HEK293 (cell line): ENCODE results near the gene PCK1.

Source experiments
- CTCF ChIA-PET: fragments of 350-600 bp; formaldehyde crosslinking; extraction: SDS; loops from one replicate; lab custom pipeline; 2021; ENCODE audit warnings: antibody characterized with exemption; lab: Yijun Ruan, JAX
- POLR2A ChIA-PET: fragments of 300-600 bp; formaldehyde crosslinking; extraction: SDS; loops from one replicate; lab custom pipeline; 2020; ENCODE audit warnings: antibody characterized with exemption, inconsistent platforms; lab: Yijun Ruan, JAX
- H3K27ac ChIP-seq: fragments of 200-500 bp; sonication (Bioruptor generic); 2 replicates; pipeline ENCODE4 v1.5.1; 2014; ENCODE audit warnings: low read depth, low read length, control low read depth, inconsistent platforms; ENCODE audit errors: extremely low read depth
- H3K36me3 ChIP-seq, 2 experiments: fragments of 200-500 bp in 1 of 2; sonication (Bioruptor generic) in 1 of 2; 1 replicate in 1 of 2; 2 replicates in 1 of 2; pipeline ENCODE4 v1.5.1; 2014 to 2017; ENCODE audit warnings: inconsistent platforms in 2 of 2, low read length in 2 of 2; ENCODE audit not compliant: control insufficient read depth in 2 of 2, insufficient read depth in 1 of 2
- H3K4me1 ChIP-seq: fragments of 200-500 bp; sonication (Bioruptor generic); 2 replicates; pipeline ENCODE4 v1.5.1; 2014; ENCODE audit warnings: mild to moderate bottlenecking, low read length, inconsistent platforms; ENCODE audit not compliant: control insufficient read depth, insufficient read depth
- H3K4me3 ChIP-seq: 2 replicates; pipeline ENCODE4 v1.5.1; 2011; ENCODE audit warnings: low read depth, mild to moderate bottlenecking, control low read depth, low read length, moderate library complexity
- H3K9me3 ChIP-seq: fragments of 200-500 bp; sonication (Bioruptor generic); 2 replicates; pipeline ENCODE4 v1.5.1; 2014; ENCODE audit warnings: low read depth, low read length, inconsistent platforms; ENCODE audit not compliant: control insufficient read depth, insufficient read depth
- KLF16 ChIP-seq: fragments of 450-650 bp; formaldehyde crosslinking; IDR thresholded peaks from 2 replicates; pipeline ENCODE4 v1.5.1; 2017; ENCODE audit warnings: missing biosample characterization, missing genetic modification characterization
- OSR2 ChIP-seq: fragments of 450-650 bp; formaldehyde crosslinking; IDR thresholded peaks from 2 replicates; pipeline ENCODE4 v1.5.1; 2016; ENCODE audit warnings: missing biosample characterization, missing genetic modification characterization
- SCRT2 ChIP-seq: fragments of 450-650 bp; formaldehyde crosslinking; IDR thresholded peaks from 2 replicates; pipeline ENCODE4 v1.5.1; 2016; ENCODE audit warnings: missing biosample characterization, missing genetic modification characterization
- TRIM28 ChIP-seq: IDR thresholded peaks from 2 replicates; pipeline ENCODE4 v1.6.1; 2011; ENCODE audit warnings: low read length, control low read depth, borderline replicate concordance
- YY2 ChIP-seq: fragments of 450-650 bp; formaldehyde crosslinking; IDR thresholded peaks from 2 replicates; pipeline ENCODE4 v1.5.1; 2016; ENCODE audit warnings: missing biosample characterization, missing genetic modification characterization
- ZBTB17 ChIP-seq: fragments of 450-650 bp; formaldehyde crosslinking; IDR thresholded peaks from 2 replicates; pipeline ENCODE4 v1.5.1; 2016; ENCODE audit warnings: missing biosample characterization, missing genetic modification characterization
- ZBTB20 ChIP-seq: fragments of 450-650 bp; formaldehyde crosslinking; IDR thresholded peaks from 2 replicates; pipeline ENCODE4 v1.5.1; 2016; ENCODE audit warnings: missing biosample characterization, missing genetic modification characterization
- ZBTB7A ChIP-seq: fragments of 450-650 bp; formaldehyde crosslinking; IDR thresholded peaks from 2 replicates; pipeline ENCODE4 v1.5.1; 2016; ENCODE audit warnings: low read depth, missing biosample characterization, missing genetic modification characterization
- ZNF169 ChIP-seq: fragments of 450-650 bp; formaldehyde crosslinking; IDR thresholded peaks from 2 replicates; pipeline ENCODE4 v1.5.1; 2016; ENCODE audit warnings: missing biosample characterization, missing genetic modification characterization
- ZNF24 ChIP-seq: fragments of 450-650 bp; formaldehyde crosslinking; IDR thresholded peaks from 2 replicates; pipeline ENCODE4 v1.5.1; 2016; ENCODE audit warnings: missing biosample characterization, missing genetic modification characterization
- ZNF311 ChIP-seq: fragments of 450-650 bp; formaldehyde crosslinking; IDR thresholded peaks from 2 replicates; pipeline ENCODE4 v1.5.1; 2017; ENCODE audit warnings: missing biosample characterization, missing genetic modification characterization, borderline replicate concordance
- ZNF404 ChIP-seq: fragments of 450-650 bp; formaldehyde crosslinking; IDR thresholded peaks from 2 replicates; pipeline ENCODE4 v1.5.1; 2017; ENCODE audit warnings: missing biosample characterization, missing genetic modification characterization
- ZNF416 ChIP-seq: fragments of 450-650 bp; formaldehyde crosslinking; IDR thresholded peaks from 2 replicates; pipeline ENCODE4 v1.5.1; 2016; ENCODE audit warnings: missing biosample characterization, missing genetic modification characterization
- ZNF48 ChIP-seq: fragments of 450-650 bp; formaldehyde crosslinking; IDR thresholded peaks from 2 replicates; pipeline ENCODE4 v1.5.1; 2016; ENCODE audit warnings: missing biosample characterization, missing genetic modification characterization
- ZNF529 ChIP-seq: fragments of 450-650 bp; formaldehyde crosslinking; IDR thresholded peaks from 2 replicates; pipeline ENCODE4 v1.5.1; 2017; ENCODE audit warnings: missing genetic modification characterization, missing biosample characterization; ENCODE audit not compliant: insufficient replicate concordance
- ZNF555 ChIP-seq: fragments of 450-650 bp; formaldehyde crosslinking; conservative IDR thresholded peaks from 2 replicates; pipeline ENCODE4 v1.5.1; 2017; ENCODE audit warnings: missing biosample characterization, mild to moderate bottlenecking, missing genetic modification characterization, inconsistent platforms
- ZNF561 ChIP-seq: fragments of 450-650 bp; IDR thresholded peaks from 2 replicates; pipeline ENCODE4 v1.5.1; 2018; ENCODE audit warnings: missing biosample characterization, missing genetic modification characterization, borderline replicate concordance
- ZNF670 ChIP-seq: fragments of 450-650 bp; formaldehyde crosslinking; IDR thresholded peaks from 2 replicates; pipeline ENCODE4 v1.5.1; 2016; ENCODE audit warnings: missing biosample characterization, missing genetic modification characterization, low read depth
- ZSCAN30 ChIP-seq: fragments of 450-650 bp; IDR thresholded peaks from 2 replicates; pipeline ENCODE4 v1.5.1; 2018; ENCODE audit warnings: missing biosample characterization, mild to moderate bottlenecking, missing genetic modification characterization, moderate library complexity
- TF ChIP-seq, protein P1 (sequence below): fragments of 450-650 bp; formaldehyde crosslinking; IDR thresholded peaks from 2 replicates; pipeline ENCODE4 v1.5.1; 2016; ENCODE audit warnings: missing biosample characterization, missing genetic modification characterization
- TF ChIP-seq, protein P2 (sequence below): fragments of 450-650 bp; formaldehyde crosslinking; IDR thresholded peaks from 2 replicates; pipeline ENCODE4 v1.5.1; 2016; ENCODE audit warnings: missing biosample characterization, missing genetic modification characterization
- TF ChIP-seq, protein P3 (sequence below): fragments of 450-650 bp; formaldehyde crosslinking; IDR thresholded peaks from 2 replicates; pipeline ENCODE4 v1.5.1; 2017; ENCODE audit warnings: missing biosample characterization, missing genetic modification characterization
- TF ChIP-seq, protein P4 (sequence below): fragments of 450-650 bp; formaldehyde crosslinking; IDR thresholded peaks from 2 replicates; pipeline ENCODE4 v1.5.1; 2017; ENCODE audit warnings: missing biosample characterization, missing genetic modification characterization
- TF ChIP-seq, protein P5 (sequence below): fragments of 450-650 bp; formaldehyde crosslinking; IDR thresholded peaks from 2 replicates; pipeline ENCODE4 v1.5.1; 2016; ENCODE audit warnings: missing biosample characterization, missing genetic modification characterization, borderline replicate concordance
- TF ChIP-seq, protein P6 (sequence below): fragments of 450-650 bp; formaldehyde crosslinking; IDR thresholded peaks from 2 replicates; pipeline ENCODE4 v1.5.1; 2016; ENCODE audit warnings: missing biosample characterization, missing genetic modification characterization

Gene PCK1

DNA sequence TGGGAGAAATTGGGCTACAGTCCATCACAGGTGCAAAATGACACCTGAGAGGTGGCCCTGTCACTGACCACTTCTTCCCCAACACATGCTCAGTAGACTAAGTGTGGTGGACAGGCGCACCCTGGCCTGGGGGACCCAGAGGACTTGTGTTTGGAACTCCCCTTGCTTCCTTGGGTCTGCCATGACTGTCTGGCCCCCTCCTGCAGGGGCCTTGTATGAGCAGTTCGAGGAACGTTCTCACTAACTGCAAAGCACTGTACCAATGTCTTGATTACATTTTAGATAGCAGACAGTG lies 4.0 kb upstream of the PCK1 start:
- Histone ChIP-seq H3K36me3 (no peaks in the 10 kb centered on the region), H3K4me1 (no peaks in the 10 kb centered on the region), H3K27ac (no peak overlapping the region), H3K4me3 (no peak overlapping the region), H3K9me3 (no peaks in the 10 kb centered on the region)
- TF ChIP-seq SCRT2 (tag by site-specific recombination), result no peak
- no peak for TF ChIP-seq ZBTB20 (tag by site-specific recombination)
- TF ChIP-seq, protein P1, sequence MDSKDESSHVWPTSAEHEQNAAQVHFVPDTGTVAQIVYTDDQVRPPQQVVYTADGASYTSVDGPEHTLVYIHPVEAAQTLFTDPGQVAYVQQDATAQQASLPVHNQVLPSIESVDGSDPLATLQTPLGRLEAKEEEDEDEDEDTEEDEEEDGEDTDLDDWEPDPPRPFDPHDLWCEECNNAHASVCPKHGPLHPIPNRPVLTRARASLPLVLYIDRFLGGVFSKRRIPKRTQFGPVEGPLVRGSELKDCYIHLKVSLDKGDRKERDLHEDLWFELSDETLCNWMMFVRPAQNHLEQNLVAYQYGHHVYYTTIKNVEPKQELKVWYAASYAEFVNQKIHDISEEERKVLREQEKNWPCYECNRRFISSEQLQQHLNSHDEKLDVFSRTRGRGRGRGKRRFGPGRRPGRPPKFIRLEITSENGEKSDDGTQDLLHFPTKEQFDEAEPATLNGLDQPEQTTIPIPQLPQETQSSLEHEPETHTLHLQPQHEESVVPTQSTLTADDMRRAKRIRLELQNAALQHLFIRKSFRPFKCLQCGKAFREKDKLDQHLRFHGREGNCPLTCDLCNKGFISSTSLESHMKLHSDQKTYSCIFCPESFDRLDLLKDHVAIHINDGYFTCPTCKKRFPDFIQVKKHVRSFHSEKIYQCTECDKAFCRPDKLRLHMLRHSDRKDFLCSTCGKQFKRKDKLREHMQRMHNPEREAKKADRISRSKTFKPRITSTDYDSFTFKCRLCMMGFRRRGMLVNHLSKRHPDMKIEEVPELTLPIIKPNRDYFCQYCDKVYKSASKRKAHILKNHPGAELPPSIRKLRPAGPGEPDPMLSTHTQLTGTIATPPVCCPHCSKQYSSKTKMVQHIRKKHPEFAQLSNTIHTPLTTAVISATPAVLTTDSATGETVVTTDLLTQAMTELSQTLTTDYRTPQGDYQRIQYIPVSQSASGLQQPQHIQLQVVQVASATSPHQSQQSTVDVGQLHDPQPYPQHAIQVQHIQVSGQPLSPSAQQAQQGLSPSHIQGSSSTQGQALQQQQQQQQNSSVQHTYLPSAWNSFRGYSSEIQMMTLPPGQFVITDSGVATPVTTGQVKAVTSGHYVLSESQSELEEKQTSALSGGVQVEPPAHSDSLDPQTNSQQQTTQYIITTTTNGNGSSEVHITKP (tag by site-specific recombination), result no peak
- no peak for TF ChIP-seq YY2 (tag by site-specific recombination)
- TF ChIP-seq ZNF404 (tag by site-specific recombination), result no peak
- TF ChIP-seq ZNF670 (tag by site-specific recombination), result no peak
- TF ChIP-seq, protein P2, sequence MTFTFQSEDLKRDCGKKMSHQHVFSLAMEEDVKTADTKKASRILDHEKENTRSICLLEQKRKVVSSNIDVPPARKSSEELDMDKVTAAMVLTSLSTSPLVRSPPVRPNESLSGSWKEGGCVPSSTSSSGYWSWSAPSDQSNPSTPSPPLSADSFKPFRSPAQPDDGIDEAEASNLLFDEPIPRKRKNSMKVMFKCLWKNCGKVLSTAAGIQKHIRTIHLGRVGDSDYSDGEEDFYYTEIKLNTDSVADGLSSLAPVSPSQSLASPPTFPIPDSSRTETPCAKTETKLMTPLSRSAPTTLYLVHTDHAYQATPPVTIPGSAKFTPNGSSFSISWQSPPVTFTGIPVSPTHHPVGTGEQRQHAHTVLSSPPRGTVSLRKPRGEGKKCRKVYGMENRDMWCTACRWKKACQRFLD (tag by site-specific recombination), result no peak
- no peak for TF ChIP-seq ZNF48 (tag by site-specific recombination)
- TF ChIP-seq ZNF169 (tag by site-specific recombination), result no peak
- no peak for TF ChIP-seq ZBTB7A (tag by site-specific recombination)
- no peak for TF ChIP-seq ZNF311 (tag by site-specific recombination)
- TF ChIP-seq, protein P3, sequence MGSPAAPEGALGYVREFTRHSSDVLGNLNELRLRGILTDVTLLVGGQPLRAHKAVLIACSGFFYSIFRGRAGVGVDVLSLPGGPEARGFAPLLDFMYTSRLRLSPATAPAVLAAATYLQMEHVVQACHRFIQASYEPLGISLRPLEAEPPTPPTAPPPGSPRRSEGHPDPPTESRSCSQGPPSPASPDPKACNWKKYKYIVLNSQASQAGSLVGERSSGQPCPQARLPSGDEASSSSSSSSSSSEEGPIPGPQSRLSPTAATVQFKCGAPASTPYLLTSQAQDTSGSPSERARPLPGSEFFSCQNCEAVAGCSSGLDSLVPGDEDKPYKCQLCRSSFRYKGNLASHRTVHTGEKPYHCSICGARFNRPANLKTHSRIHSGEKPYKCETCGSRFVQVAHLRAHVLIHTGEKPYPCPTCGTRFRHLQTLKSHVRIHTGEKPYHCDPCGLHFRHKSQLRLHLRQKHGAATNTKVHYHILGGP (tag by site-specific recombination), result no peak
- no peak for TF ChIP-seq ZNF529 (tag by site-specific recombination)
- TF ChIP-seq ZNF555 (tag by site-specific recombination), result no peak
- POLR2A ChIA-PET, result no interaction called here
- CTCF ChIA-PET, result no interaction called here

DNA sequence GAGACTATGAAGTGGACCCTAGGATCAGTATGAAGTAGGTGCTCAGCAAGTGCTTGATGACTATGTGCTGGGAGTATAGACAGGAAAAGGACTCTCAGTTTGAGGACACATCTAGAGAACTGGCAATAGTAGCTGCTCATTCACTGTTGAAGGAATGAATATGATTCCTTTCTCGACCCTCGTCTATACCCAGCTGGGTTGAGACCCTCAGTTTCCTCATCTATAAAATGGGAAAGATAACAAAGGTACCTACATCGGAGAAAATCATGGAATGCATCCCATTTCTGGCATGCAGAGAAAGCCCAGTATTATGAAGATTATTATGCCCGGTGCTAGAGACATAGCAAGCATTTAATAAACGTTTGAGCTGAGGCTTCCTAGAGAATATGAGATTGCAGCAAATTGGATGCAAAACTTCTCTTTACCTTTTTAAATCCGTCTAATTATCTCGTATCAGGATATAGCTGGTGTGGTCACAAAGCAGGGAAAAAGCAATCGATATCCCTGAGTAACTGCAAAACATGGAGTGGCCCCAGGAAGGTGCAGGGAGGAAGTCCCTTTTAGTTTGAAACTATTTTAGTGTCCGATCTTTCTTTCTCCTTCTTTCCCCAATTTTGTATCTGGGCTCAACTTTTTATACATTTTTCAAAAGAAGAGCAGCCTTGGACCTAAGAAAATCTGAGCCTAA lies 2.8 kb upstream of the PCK1 start:
- Histone ChIP-seq H3K27ac (no peak overlapping the region), H3K4me3 (no peak overlapping the region), H3K4me1 (no peaks in the 10 kb centered on the region), H3K36me3 (peaks cover 0 to 2% of the 10 kb centered on the region in 2 experiments; a peak in 1 of 3 replicates), H3K9me3 (no peaks in the 10 kb centered on the region)
- ChIA-PET CTCF (interaction anchor here (0.6 to 4.8 kb wide), 2 partner anchors 16 to 48 kb away, joined by 3 to 21 read pairs; no protein-coding TSS in a partner anchor), POLR2A (no interaction called here)
- TF ChIP-seq ZNF24 (tag by site-specific recombination) (no peak), ZBTB17 (tag by site-specific recombination) (no peak), ZNF416 (no peak), ZNF561 (tag by site-specific recombination) (no peak), KLF16 (tag by site-specific recombination) (no peak), OSR2 (tag by site-specific recombination) (no peak), ZSCAN30 (tag by site-specific recombination) (no peak), ZNF48 (tag by site-specific recombination) (no peak), TRIM28 (no peak)
- TF ChIP-seq, protein P4, sequence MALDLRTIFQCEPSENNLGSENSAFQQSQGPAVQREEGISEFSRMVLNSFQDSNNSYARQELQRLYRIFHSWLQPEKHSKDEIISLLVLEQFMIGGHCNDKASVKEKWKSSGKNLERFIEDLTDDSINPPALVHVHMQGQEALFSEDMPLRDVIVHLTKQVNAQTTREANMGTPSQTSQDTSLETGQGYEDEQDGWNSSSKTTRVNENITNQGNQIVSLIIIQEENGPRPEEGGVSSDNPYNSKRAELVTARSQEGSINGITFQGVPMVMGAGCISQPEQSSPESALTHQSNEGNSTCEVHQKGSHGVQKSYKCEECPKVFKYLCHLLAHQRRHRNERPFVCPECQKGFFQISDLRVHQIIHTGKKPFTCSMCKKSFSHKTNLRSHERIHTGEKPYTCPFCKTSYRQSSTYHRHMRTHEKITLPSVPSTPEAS (tag by site-specific recombination), result no peak
- TF ChIP-seq, protein P5, sequence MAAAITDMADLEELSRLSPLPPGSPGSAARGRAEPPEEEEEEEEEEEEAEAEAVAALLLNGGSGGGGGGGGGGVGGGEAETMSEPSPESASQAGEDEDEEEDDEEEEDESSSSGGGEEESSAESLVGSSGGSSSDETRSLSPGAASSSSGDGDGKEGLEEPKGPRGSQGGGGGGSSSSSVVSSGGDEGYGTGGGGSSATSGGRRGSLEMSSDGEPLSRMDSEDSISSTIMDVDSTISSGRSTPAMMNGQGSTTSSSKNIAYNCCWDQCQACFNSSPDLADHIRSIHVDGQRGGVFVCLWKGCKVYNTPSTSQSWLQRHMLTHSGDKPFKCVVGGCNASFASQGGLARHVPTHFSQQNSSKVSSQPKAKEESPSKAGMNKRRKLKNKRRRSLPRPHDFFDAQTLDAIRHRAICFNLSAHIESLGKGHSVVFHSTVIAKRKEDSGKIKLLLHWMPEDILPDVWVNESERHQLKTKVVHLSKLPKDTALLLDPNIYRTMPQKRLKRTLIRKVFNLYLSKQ (tag by site-specific recombination), result no peak
- TF ChIP-seq, protein P6, sequence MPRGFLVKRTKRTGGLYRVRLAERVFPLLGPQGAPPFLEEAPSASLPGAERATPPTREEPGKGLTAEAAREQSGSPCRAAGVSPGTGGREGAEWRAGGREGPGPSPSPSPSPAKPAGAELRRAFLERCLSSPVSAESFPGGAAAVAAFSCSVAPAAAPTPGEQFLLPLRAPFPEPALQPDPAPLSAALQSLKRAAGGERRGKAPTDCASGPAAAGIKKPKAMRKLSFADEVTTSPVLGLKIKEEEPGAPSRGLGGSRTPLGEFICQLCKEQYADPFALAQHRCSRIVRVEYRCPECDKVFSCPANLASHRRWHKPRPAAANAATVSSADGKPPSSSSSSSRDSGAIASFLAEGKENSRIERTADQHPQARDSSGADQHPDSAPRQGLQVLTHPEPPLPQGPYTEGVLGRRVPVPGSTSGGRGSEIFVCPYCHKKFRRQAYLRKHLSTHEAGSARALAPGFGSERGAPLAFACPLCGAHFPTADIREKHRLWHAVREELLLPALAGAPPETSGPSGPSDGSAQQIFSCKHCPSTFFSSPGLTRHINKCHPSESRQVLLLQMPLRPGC (tag by site-specific recombination), result no peak
